Keratinocyte (primary cell): ENCODE results near the gene FOXO1. TPM values are rescaled to one million over a fixed set of nuclear protein-coding genes. Genes with fewer than 3 reads are reported as not detected.

Source experiments
- DNase-seq: peaks from one replicate; pipeline ENCODE4 v3.0.0-alpha.2; 2011; ENCODE audit warnings: low read depth, missing footprints, low spot score
- FAIRE-seq: peaks from 2 replicates; lab custom pipeline; 2011; peaks lifted over from hg19 to GRCh38; lab: Jason Lieb, UNC
- H2AFZ ChIP-seq: 2 replicates; pipeline ENCODE4 v1.6.0; 2012; ENCODE audit warnings: low read length, control low read depth, inconsistent platforms; ENCODE audit not compliant: control insufficient read depth
- H3K27ac ChIP-seq: 2 replicates; pipeline ENCODE4 v1.5.1; 2011; ENCODE audit warnings: low read length; ENCODE audit not compliant: control insufficient read depth, insufficient read depth
- H3K27me3 ChIP-seq: 3 replicates; pipeline ENCODE4 v1.6.0; 2011; ENCODE audit warnings: low read length; ENCODE audit not compliant: control insufficient read depth, insufficient read depth; ENCODE audit errors: extremely low read depth
- H3K36me3 ChIP-seq, 2 experiments: 2 replicates in 1 of 2; 3 replicates in 1 of 2; pipeline ENCODE4 v1.5.1; 2011; ENCODE audit warnings: low read length in 2 of 2, mild to moderate bottlenecking in 1 of 2; ENCODE audit not compliant: control insufficient read depth in 2 of 2, insufficient read depth in 2 of 2; ENCODE audit errors: extremely low read depth in 1 of 2
- H3K4me1 ChIP-seq: 3 replicates; pipeline ENCODE4 v1.5.1; 2011; ENCODE audit warnings: low read length; ENCODE audit not compliant: control insufficient read depth, insufficient read depth; ENCODE audit errors: extremely low read depth
- H3K4me2 ChIP-seq: 3 replicates; pipeline ENCODE4 v1.6.0; 2011; ENCODE audit warnings: low read depth, low read length; ENCODE audit not compliant: control insufficient read depth, insufficient read depth; ENCODE audit errors: extremely low read depth
- H3K4me3 ChIP-seq, 3 experiments: fragments of 200-600 bp in 1 of 3; sonication (generic) in 1 of 3; 2 replicates in 2 of 3; 3 replicates in 1 of 3; pipeline ENCODE4 v1.5.1; 2011 to 2016; ENCODE audit warnings: low read length in 3 of 3, mild to moderate bottlenecking in 3 of 3, control low read depth in 2 of 3, inconsistent platforms in 1 of 3, low read depth in 1 of 3, mixed read lengths in 1 of 3, mixed run types in 1 of 3, moderate library complexity in 1 of 3; ENCODE audit not compliant: control insufficient read depth in 2 of 3, insufficient read depth in 2 of 3; ENCODE audit errors: extremely low read depth in 1 of 3
- H3K79me2 ChIP-seq: 2 replicates; pipeline ENCODE4 v1.6.0; 2012; ENCODE audit warnings: low read length; ENCODE audit not compliant: control insufficient read depth, insufficient read depth
- H3K9ac ChIP-seq: 3 replicates; pipeline ENCODE4 v1.6.0; 2011; ENCODE audit warnings: low read length; ENCODE audit not compliant: control insufficient read depth, insufficient read depth; ENCODE audit errors: extremely low read depth
- H3K9me1 ChIP-seq: 3 replicates; pipeline ENCODE4 v1.6.0; 2011; ENCODE audit warnings: low read length; ENCODE audit not compliant: control insufficient read depth, insufficient read depth; ENCODE audit errors: extremely low read depth
- H3K9me3 ChIP-seq: 2 replicates; pipeline ENCODE4 v1.5.1; 2012; ENCODE audit warnings: low read depth, low read length; ENCODE audit not compliant: control insufficient read depth
- H4K20me1 ChIP-seq: 3 replicates; pipeline ENCODE4 v1.6.0; 2011; ENCODE audit warnings: low read length; ENCODE audit not compliant: control insufficient read depth, insufficient read depth; ENCODE audit errors: extremely low read depth
- CTCF ChIP-seq, 3 experiments: IDR thresholded peaks in 1 of 3; conservative IDR thresholded peaks in 1 of 3; optimal IDR thresholded peaks in 1 of 3; 2 replicates in 2 of 3; 3 replicates in 1 of 3; pipeline versions ENCODE3 to v1.5.1; 2011; ENCODE audit warnings: low read length in 3 of 3, mild to moderate bottlenecking in 3 of 3, moderate library complexity in 2 of 3, control low read depth in 1 of 3, inconsistent platforms in 1 of 3; ENCODE audit not compliant: insufficient read depth in 2 of 3; ENCODE audit errors: extremely low read depth in 1 of 3
- EZH2 ChIP-seq: IDR thresholded peaks from one replicate; pipeline ENCODE4 v1.6.1; 2012; ENCODE audit warnings: inconsistent platforms, mild to moderate bottlenecking, low read length, moderate library complexity
- dilution Hi-C: fragments of 300-500 bp; cut with MboI; formaldehyde crosslinking; loops from one replicate; pipeline ENCODE4 v1.7.0; 2020; ENCODE audit warnings: low sequenced_read_pairs; ENCODE audit not compliant: extremely low pct_ligation_motif_present
- polyA plus RNA-seq, 5 experiments: library from polyadenylated mRNA; depleted of rRNA in 3 of 5; stranded (reverse) in 3 of 5; stranded (forward) in 1 of 5; unstranded in 1 of 5; fragments of >200 nt; gene quantifications; 1 replicate in 1 of 5; 2 replicates in 3 of 5; 3 replicates in 1 of 5; pipeline versions ENCODE4 v1.2.1 to v1.2.3, GENCODE V29; 2011 to 2012; ENCODE audit warnings: missing spikeins in 2 of 5, low read depth in 1 of 5, low replicate concordance in 1 of 5

Gene FOXO1
- polyA plus RNA-seq, 1 donor (not counting 4 experiments of a cell fraction or from before 2014, with no cell fraction given), result 8.3 TPM

GRCh38 chr13:40533072-40533471 is 133.4 kb downstream of the FOXO1 start:
- no peaks in the 10 kb centered on the region for H4K20me1 ChIP-seq
- no peak for FAIRE-seq

GRCh38 chr13:40530961-40531360 is 135.5 kb downstream of the FOXO1 start:
- FAIRE-seq (no peak), DNase-seq (no peak)
- dilution Hi-C loops, result no loop called here

More at GRCh38 chr13:40533072-40533471, 133.4 kb downstream of the FOXO1 start:
- Histone ChIP-seq H3K4me3 (no peak overlapping the region), H3K4me2 (no peak overlapping the region), H3K9ac (no peak overlapping the region), H3K9me1 (no peaks in the 10 kb centered on the region), H3K27me3 (no peaks in the 10 kb centered on the region), H3K36me3 (no peaks in the 10 kb centered on the region), H3K9me3 (no peaks in the 10 kb centered on the region), H3K79me2 (no peaks in the 10 kb centered on the region), H2AFZ (no peak overlapping the region), H3K27ac (no peak overlapping the region), H3K4me1 (peaks cover 18% of the 10 kb centered on the region)
- no peak for DNase-seq
- TF ChIP-seq CTCF (optimal IDR thresholded peaks at IDR 0.05 in 1 of 3, IDR thresholded peaks at IDR 0.05 in 1 of 3, conservative IDR thresholded peaks at IDR 0.05 in 1 of 3; ENCODE audit: extremely low read depth in 1 of 3, insufficient read depth in 2 of 3, low read length in 3 of 3), result no peak
- TF ChIP-seq EZH2, result no peak
- dilution Hi-C loops, result no loop called here

More at GRCh38 chr13:40530961-40531360, 135.5 kb downstream of the FOXO1 start:
- no peak overlapping the region for H3K4me2 ChIP-seq
- no peaks in the 10 kb centered on the region for H4K20me1 ChIP-seq
- no peak overlapping the region for H3K4me3 ChIP-seq
- no peaks in the 10 kb centered on the region for H3K27me3 ChIP-seq
- no peak for TF ChIP-seq EZH2
- TF ChIP-seq CTCF (optimal IDR thresholded peaks at IDR 0.05 in 1 of 3, IDR thresholded peaks at IDR 0.05 in 1 of 3, conservative IDR thresholded peaks at IDR 0.05 in 1 of 3; ENCODE audit: extremely low read depth in 1 of 3, insufficient read depth in 2 of 3, low read length in 3 of 3), result no peak
- no peak overlapping the region for H3K9ac ChIP-seq
- H3K27ac ChIP-seq, result no peak overlapping the region
- no peaks in the 10 kb centered on the region for H3K36me3 ChIP-seq
- H3K79me2 ChIP-seq, result no peaks in the 10 kb centered on the region
- no peaks in the 10 kb centered on the region for H3K9me3 ChIP-seq
- no peak overlapping the region for H2AFZ ChIP-seq
- H3K4me1 ChIP-seq, result peaks cover 5% of the 10 kb centered on the region
- H3K9me1 ChIP-seq, result no peaks in the 10 kb centered on the region
